HL-60/S4 (cell line): ENCODE results near the gene TRIOBP.
"Not testable (repeated sequence)": the region's sequence is repeated elsewhere in the genome, so short reads cannot be mapped to it uniquely, and the experiment has no call there.

Experiments used
- in situ Hi-C: fragments of 300-500 bp; cut with MboI; formaldehyde crosslinking; loops from 2 replicates; pipeline ENCODE4 v1.14.3; 2022; ENCODE audit warnings: low sequenced_read_pairs

TRIOBP gene

DNA sequence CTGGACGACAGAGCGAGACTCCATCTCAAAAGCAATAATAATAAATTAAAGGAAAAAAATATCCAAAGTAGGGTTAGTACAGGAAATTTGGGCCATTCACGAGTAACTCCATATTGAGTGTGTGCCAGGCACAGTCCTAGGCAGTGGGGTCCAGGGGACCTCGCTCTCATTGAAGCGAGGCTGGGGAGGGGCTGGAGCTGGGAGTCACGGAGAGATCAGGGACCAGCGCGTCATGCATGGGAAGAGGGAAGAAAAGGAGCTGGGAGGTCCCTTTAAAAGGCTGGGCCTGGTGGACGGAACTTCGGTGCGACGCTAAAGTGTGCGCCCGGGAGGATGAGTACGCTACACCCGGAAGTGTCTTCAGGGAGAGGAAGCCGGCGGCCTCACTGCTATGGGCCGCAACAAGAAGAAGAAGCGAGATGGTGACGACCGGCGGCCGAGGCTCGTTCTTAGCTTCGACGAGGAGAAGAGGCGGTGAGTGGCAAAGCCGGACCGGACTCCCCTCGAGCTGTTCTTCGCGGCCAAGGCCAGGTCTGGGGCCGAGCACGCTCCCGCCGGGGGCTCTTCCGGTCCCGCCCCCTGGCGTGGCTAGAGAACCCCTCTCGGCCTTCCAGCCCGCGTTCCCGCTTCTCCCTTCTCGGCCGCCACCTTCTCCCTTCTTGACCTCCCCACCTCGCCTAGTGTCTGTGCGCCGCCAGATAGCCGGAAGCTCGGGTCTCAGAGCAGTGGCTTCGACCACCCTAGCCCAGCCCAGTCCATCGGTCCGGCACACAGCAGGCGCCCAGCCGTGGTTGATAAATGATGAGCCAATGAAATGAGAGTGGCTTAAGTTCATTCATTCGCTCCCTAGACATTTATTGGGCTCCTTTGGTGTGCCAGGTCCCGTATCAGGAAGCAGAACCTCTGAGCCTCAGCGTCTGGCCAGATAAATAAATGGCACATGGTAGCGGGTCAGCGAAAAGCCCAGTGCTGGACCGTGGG lies 10.6 kb upstream of the TRIOBP start, which contains the start of gene NOL12:
TSS of gene NOL12 (plus strand) at position 342 of the 981 bp plus-strand sequence. CDS start at position 392, 50 bp downstream.
- in situ Hi-C loops = no loop called here

DNA sequence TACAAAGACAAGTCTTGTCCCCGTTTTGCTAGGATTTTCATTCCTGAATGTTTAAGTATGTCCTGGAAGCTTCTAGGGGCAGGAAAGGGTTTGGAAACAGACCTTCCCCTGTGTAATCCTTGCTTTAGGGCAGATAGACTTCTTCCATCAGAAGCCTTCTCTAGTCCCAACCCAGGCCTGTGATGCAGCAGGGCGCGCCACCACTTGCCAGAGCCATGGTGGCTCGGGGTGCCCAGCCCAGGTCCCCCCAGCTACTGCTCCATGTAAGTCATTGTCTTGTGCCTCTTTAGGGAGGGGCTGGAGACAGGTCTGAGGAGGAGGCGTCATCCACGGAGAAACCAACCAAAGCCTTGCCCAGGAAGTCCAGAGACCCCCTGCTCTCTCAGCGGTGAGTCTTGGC lies 6.4 kb upstream of the TRIOBP start:
- in situ Hi-C loops = no loop called here

DNA sequence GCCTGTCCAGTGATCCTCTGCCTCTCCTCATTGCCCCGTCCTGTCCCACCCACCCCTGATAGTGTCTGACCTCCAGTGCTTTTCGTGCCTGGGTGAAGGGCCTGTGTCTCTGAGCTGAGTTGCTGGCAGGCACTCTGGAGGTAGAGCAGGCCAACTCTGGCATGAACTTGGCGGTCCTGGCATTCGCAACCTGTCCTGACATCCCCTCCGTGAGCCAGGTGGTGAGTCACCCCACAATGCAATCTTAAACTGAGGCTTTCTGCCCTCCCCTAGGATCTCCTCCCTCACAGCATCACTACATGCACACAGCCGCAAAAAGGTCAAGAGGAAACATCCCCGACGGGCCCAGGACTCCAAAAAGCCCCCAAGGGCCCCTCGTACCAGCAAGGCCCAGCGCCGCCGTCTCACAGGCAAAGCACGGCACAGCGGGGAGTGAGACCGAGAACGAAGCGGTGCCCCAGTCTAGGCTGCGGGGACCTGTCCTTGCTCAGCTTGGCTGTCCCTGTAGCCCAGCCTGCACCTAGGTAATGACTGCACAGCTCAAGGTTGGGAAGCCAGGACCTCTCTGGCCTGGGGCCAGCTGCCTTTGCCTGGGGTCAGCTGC lies 5.8 kb upstream of the TRIOBP start:
- in situ Hi-C loops = no loop called here

DNA sequence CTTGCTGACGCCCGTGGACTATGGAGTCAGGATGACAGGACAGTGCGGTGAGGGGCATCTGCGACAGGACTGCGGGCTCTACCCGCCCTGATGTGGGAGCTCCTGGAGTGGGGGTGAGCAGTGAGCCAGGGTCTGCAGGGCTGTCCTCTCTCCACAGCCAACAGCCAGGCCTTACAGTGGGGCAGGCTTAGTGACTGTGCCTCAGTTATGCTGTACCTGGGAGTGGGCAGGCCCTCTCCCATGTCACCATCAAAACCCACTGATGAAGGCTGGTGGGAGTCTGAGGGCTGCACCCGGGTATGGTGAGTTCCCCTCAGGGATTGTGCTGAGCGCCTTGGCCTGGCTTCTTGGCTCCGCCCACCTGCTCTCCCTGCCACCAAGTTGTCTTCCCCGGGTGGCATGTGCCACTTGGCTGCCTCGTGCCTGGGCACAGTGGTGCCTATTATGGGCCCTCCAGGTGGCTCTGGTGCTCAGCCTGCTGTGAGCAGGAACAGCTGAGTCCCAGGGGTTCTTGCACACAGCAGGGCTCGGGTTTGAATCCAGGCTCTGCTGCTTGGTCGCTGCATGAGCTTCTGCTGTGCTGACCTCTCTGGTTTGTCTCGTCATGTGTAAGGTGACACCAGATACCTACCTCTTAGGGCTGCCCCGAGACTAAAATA lies 4.1 kb upstream of the TRIOBP start:
- in situ Hi-C loops = no loop called here

DNA sequence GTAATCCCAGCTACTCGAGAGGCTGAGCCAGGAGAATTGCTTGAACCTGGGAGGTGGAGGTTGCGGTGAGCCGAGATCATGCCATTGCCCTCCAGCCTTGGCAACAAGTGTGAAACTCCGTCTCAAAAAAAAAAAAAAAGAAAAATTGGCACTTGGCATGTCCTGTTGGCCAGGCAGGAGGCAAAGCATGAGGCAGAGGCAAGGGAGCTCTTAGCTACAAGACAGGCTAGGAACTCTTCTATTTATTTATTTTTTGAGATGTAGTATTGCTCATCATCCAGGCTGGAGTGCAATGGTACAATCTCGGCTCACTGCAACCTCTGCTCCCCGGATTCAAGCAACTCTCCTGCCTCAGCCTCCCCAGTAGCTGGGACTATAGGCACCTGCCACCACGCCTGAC lies 2.7 kb upstream of the TRIOBP start:
- in situ Hi-C loops = not testable (repeated sequence)

DNA sequence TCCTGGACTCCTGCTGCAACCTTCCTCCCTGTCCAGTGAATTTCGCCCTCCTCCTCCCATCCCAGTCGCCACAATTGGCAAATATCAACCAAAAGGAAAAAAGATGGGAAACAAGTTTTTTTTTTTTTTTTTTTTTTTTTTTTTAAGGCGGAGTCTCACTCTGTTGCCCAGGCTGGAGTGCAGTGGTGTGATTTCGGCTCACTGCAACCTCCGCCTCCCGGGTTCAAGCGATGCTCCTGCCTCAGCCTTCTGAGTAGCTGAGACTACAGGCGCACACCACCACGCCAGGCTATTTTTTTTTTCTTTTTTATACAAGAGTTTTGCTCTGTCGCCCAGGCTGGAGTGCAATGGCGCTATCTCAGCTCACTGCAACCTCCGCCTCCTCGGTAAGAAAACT lies 590 bp upstream of the TRIOBP start:
- in situ Hi-C loops = not testable (repeated sequence)

DNA sequence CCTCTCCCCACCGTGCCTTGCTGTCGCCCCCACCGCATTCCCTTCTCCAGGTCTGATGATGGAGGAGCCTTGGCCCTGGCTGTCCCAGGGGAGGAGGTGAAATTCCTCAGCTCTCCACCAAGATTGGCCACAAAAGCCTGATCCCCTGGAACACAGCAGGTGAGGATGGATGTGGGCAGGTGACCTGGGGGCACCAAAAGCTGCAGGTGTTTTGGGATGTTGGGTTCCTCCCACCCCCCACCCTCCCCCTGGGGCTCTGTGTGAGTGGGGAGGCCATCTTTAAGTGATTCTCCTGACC lies 639 bp downstream of the TRIOBP start:
- in situ Hi-C loops = no loop called here

DNA sequence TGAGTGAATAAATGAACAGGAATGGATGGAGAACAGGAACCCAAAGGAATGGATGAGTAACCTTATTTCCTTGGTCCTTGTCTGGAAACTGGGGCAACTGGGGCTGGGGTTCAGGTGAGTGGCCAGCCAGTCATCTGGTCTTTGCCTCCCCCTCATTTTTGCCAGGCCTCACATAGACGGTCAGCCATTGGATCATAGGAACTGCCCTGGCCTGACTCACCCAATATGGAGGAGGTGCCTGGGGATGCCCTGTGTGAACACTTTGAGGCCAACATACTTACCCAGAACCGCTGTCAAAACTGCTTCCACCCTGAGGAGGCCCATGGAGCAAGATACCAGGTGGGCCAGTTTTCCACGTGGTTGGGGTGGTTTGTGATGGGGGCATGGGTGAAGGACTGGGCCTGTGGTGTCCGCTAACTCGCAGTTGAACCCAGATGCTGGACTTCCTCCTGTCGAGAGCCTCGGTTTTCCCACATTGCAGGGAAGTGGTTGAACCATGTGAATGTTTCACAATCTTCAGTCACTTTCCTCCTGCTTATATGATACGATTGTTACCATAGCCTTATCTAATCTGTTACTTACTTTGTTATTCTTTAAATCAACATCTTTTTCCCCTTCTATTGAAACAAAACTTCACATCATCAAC lies 4.4 kb downstream of the TRIOBP start:
- in situ Hi-C loops = no loop called here

DNA sequence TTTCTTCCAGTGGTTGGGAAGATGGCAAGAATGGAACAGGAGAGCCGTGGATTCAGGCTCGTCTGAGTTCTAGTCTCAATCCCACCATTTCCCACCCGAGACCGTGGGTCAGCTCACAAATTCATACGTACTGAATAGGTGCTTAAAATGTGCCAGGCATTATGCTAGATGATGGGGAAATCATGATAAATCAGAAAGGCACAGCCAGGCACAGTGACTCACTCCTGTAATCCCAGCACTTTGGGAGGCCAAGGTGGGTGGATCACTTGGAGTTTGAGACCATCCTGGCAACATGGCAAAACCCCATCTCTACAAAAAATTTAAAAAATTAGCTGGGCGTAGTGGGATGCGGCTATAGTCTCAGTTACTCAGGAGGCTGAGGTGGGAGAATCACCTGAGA lies 7.1 kb downstream of the TRIOBP start:
- in situ Hi-C loops = no loop called here

DNA sequence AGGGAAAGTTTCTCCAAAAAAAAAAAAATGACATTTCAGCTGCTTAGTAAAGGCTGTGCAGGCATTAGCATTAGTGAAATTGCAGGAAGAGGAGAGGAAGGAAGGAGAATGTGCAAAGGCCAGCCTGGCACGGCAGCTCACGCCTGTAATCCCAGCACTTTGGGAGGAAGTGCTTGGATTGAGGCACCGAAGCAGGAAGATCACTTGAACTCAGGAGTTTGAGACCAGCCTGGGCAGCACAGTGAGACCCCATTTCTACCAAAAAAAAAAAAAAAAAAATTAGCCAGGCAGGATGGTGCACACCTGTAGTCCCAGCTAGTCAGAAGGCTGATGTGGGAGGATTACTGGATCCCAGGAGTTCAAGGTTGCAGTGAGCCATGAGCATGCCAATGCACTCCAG lies 7.8 kb downstream of the TRIOBP start:
- in situ Hi-C loops = no loop called here

DNA sequence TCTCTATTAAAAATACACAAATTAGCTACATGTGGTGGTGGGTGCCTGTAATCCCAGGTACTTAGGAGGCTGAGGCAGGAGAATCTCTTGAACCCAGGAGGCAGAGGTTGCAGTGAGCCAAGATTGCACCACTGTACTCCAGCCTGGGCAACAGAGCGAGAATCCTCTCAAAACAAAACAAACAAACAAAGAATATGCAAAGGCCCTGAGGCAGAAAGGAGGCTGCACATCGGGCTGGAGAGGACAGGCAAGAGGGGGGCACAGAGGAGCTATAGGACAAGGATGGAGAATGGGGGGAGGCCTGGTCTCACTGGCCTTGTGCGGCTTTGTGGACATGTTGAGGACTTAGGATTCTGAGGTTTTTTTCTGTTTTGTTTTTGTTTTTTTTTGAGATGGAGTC lies 8.4 kb downstream of the TRIOBP start:
- in situ Hi-C loops = no loop called here

DNA sequence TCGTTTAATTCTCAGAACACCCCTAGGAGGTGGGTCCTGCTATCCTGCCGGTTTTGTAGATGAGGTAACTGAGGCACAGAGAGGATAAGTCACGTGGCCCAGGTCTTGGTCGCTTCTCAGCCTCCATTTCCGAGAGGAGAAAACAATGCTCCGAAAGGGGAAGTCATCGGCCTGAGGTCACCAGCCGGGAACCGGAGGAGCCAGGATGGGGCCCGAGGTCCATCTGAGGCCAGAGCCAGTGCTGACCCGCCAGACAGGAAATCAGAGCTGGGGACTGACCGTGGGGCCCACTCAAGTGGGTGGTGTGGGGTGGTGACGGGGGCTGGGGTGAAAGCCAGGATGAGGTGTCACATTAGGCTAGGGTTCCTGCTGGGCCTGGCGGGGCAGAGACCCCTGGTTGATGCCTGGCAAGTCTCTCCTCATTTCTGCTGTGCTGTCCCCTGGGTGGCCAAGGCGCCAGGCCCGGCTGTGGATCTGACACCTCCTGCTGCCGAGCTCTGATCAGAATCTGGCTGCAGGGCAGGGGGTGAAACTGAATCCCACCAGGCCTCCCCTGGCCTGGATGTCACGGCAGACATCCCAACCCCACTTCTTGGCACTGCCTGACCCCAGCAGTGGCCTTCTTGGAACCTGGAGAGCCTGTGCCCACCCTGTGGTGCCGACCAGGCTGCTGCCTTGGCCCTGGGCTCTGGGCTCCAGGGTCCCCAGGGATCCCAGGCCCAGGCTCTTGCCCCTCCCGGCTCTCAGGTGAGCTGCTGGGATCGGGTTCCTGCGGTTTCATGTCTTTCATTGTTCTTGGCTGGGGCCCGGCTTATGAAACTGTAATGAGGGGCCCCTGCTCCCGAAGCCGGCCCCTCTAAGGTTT lies 12.0 kb downstream of the TRIOBP start:
- in situ Hi-C loops = no loop called here

DNA sequence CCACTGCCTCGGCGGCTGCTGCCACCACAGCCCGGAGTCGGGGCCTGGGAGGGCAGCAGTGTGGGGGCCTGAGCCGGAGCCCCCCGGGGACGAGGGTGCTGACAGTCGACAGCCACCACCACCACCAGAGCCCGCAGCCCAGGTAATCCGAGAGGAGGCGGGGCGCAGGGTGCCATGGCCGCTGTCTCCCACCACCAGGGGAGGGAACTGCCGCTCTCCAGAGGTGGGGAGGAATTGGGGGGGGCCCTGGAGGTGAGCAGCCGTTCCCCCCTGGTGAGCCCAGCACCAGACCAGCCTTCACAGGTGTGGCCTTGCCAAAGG lies 12.6 kb downstream of the TRIOBP start:
- in situ Hi-C loops = no loop called here

DNA sequence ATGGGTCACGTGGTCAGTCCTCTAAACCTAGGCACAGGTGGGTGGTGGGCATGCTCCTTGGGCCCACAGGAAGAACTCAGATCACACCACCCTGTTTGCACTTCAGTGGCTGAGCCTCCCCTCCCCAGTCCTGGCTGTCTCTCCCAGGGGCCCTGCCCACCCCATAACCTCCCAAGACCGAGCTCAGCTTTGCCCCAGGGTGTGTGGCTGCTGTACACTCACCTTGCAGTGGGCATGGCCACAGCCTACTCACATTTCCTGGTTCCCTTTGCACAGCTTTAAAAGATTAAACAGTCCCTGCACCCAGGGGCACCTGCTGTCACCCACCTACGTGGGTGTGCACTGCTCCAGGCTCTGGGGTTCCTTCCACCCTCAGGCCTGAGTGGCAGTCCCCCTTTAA lies 13.8 kb downstream of the TRIOBP start:
- in situ Hi-C loops = no loop called here

DNA sequence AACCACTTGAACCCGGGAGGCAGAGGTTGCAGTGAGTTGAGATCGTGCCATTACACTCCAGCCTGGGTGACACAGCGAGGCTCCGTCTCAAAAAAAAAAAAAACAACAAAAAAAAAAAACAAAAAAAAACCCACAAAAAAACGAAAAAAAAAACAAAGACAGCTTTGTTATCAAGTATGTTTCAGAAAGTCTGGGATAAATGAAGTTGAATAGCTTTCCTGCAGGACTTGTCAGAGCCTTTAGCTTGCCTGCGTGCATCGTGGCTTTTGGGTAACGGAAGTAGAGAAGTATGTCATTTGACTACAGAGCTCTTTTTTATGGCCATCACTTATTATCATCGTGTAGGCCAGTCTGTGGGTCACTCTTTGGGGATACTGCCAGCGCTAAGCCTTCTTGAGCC lies 14.6 kb downstream of the TRIOBP start:
- in situ Hi-C loops = no loop called here

DNA sequence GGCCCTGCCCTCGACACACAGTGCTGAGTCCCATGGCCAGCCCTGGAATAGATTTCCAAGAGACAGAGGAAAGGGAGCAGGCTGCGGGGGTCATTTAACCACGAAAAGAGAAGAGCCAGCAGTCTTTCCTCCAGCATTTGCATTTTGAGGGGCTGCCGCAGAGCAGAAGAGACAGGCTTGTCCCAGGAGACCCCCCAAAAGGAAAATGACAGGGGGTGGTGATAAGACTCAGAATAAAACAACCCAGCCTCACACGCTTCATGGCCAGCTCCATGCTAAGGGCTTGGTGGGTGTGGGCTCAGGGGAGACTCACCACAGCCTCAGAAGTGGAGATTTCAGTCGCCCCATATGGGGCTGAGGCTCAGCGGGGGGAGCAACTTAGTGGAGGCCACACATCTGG lies 16.9 kb downstream of the TRIOBP start:
- in situ Hi-C loops = no loop called here

DNA sequence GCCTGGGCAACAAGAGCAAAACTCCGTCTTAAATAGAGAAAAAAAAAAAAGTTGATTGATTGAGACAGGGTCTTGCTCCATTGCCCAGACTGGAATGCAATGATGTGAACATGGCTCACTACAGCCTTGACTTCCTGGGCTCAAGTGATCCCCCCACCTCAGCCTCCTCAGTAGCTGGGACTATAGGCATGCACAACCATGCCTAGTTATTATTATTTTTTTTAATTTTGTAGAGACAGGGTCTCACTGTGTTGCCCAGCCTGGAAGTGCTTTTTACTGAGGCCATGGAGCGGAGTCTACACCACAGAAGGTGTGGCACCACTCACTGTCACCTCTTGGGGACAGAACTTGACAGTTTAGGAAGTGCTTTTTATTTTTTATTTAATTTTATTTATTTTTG lies 17.8 kb downstream of the TRIOBP start:
- in situ Hi-C loops = no loop called here

DNA sequence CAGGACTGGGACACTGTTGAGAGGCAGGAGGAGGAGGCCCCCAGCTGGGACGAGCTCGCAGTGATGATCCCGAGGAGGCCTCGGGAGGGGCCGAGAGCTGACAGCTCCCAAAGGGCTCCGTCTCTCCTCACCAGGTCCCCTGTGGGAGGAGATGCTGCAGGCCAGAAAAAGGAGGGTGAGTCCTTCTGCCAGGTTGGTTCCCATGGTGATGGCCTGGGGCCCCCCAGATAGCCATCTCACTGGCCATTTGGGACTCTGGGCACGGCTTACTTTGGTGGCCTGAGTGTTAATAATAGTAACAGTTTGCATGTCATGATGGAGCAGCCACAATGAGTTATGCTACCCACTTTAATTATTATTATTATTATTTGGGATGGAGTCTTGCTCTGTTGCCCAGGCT lies 18.9 kb downstream of the TRIOBP start:
- in situ Hi-C loops = no loop called here

DNA sequence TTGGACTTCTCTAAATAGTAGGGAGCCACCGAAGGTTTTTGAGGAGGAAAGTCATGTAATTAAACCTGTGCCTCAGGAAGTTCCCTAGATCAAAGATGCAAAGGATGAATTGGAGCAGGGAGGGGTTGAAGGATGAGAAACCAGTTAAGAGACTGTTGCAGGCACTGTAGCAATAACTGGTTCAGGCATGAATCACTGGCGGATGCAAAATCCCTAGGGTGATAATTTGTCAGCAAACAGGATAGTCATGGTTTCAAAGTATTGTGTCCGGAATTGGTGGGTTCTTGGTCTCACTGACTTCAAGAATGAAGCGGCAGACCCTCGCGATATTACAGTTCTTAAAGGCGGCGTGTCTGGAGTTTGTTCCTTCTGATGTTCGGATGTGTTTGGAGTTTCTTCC lies 19.9 kb downstream of the TRIOBP start:
- in situ Hi-C loops = no loop called here

DNA sequence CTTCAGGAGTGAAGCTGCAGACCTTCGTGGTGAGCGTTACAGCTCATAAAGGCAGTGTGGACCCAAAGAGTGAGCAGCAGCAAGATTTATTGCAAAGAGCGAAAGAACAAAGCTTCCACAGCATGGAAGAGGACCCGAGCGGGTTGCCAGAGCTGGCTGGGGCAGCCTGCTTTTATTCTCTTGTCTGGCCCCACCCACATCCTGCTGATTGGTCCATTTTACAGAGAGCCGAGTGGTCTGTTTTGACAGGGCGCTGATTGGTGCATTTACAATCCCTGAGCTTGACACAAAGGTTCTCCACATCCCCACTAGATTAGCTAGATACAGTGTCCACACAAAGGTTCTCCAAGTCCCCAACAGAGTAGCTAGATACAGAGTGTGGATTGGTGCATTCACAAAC lies 20.4 kb downstream of the TRIOBP start:
- in situ Hi-C loops = not testable (repeated sequence)
